ENCODE results near the gene ARHGEF28.

- TF ChIP-seq, protein P1, sequence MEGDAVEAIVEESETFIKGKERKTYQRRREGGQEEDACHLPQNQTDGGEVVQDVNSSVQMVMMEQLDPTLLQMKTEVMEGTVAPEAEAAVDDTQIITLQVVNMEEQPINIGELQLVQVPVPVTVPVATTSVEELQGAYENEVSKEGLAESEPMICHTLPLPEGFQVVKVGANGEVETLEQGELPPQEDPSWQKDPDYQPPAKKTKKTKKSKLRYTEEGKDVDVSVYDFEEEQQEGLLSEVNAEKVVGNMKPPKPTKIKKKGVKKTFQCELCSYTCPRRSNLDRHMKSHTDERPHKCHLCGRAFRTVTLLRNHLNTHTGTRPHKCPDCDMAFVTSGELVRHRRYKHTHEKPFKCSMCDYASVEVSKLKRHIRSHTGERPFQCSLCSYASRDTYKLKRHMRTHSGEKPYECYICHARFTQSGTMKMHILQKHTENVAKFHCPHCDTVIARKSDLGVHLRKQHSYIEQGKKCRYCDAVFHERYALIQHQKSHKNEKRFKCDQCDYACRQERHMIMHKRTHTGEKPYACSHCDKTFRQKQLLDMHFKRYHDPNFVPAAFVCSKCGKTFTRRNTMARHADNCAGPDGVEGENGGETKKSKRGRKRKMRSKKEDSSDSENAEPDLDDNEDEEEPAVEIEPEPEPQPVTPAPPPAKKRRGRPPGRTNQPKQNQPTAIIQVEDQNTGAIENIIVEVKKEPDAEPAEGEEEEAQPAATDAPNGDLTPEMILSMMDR (IDR thresholded peaks at IDR 0.05): no peak
- no peak for TF ChIP-seq POLR2A (IDR thresholded peaks at IDR 0.05)
- TF ChIP-seq POLR2AphosphoS5 (IDR thresholded peaks at IDR 0.05): no peak
These were observed 205.1 kb downstream of the ARHGEF28 start for GRCh38 chr5:73831066-73831465.
